GM18909 (cell line): ENCODE results near the gene ACCSL.

Experiments used
- ATAC-seq: cut with Tn5 transposase; IDR thresholded peaks from one replicate; pipeline ENCODE4 v1.9.1; 2021; ENCODE audit warnings: mild to moderate bottlenecking; ENCODE audit not compliant: unreplicated experiment, poor library complexity

The ACCSL gene

DNA sequence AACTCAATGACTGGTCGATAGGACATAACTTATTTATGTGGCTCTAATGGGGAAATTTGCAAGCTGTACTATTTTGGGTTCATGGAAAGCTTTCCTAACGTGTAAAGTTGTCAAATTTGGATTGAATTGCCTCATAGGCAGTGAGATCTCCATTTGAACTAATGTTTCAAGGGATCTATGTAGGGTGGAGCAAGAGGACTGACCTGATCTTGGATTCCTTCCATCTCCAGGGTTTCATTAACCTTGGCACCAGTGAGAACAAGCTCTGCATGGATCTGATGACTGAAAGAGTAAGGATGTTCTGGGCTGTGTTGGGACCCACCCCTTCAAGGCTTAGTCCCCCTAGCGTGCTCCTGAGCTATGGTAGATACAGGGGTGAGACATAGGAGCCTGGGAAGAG lies 2.1 kb downstream of the ACCSL start:
- no peak for ATAC-seq

DNA sequence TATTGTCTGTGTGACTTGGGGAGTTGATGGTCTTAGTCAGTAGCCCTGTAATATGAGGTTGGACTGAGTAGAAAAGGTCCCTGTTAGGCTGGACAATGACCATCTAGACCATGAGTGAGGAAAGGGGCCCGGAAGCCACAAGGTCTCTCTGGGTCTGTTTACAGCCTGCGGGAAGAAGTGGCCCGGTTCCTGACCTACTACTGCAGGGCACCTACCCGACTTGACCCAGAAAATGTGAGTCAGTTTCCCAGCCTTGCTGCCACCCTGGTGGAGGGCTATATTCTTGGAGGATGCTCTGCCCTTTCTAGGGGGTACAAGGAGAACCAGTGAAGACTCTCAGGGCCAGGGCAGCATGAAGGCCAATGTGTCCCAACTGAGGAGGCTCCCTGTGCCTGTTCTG lies 3.4 kb downstream of the ACCSL start:
- no peak for ATAC-seq

DNA sequence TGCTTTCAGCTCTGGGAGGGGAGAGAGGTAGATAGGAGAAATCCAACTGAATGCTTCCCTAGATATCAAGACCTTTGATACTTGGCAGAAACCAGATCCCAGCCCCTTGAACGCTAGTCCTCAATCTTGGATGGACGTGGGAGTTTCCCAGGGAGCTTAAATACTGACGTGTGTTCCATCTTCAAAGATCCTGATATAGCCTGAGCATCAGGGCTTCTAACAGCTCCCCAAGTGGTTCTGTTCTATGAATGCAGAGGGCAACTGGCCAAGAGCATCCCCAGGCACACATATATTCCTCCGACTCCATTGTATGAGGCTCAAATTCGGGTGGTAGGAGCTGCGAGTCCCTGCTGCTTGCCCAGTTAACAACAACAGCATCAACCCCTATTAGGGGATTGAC lies 9.6 kb downstream of the ACCSL start:
- no peak for ATAC-seq

DNA sequence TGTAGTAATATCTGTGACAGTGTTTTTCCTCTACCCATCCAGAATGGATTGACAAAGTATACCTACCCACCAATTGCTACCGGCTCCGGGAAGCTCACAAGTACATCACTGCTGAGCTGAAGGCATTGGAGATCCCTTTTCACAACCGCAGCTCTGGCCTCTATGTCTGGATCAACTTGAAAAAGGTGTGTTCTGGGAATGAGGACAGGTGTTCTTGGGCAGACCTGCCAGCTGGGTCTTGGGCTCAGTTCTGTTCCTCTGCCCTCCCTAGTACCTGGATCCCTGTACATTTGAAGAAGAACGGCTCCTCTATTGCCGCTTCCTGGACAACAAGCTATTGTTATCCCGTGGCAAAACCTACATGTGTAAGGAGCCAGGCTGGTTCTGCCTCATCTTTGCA lies 10.5 kb downstream of the ACCSL start:
- ATAC-seq: no peak

DNA sequence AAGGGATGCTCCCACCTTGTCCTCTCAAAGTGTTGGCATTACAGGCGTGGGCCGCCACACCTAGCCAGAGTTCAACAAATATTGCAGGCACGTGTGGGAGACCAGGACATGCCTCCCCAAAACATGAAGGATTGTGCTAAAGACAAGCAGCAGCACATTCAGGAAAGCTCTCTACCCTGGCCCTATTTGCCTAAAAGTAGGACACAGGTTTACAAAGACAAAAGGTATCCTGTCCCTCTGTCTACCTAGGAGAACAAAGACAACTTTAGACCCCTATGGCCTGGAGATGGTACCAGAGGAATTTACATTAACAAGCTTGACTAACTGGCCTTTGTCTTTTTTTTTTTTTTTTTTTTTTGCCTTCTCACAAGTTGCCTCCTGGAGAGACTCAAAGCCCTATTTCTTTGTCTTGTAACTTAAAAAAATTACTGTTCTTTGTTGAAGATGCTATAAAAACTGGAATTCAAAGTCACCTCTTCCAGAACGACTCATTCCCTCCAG lies 17.4 kb downstream of the ACCSL start:
- ATAC-seq: no peak

DNA sequence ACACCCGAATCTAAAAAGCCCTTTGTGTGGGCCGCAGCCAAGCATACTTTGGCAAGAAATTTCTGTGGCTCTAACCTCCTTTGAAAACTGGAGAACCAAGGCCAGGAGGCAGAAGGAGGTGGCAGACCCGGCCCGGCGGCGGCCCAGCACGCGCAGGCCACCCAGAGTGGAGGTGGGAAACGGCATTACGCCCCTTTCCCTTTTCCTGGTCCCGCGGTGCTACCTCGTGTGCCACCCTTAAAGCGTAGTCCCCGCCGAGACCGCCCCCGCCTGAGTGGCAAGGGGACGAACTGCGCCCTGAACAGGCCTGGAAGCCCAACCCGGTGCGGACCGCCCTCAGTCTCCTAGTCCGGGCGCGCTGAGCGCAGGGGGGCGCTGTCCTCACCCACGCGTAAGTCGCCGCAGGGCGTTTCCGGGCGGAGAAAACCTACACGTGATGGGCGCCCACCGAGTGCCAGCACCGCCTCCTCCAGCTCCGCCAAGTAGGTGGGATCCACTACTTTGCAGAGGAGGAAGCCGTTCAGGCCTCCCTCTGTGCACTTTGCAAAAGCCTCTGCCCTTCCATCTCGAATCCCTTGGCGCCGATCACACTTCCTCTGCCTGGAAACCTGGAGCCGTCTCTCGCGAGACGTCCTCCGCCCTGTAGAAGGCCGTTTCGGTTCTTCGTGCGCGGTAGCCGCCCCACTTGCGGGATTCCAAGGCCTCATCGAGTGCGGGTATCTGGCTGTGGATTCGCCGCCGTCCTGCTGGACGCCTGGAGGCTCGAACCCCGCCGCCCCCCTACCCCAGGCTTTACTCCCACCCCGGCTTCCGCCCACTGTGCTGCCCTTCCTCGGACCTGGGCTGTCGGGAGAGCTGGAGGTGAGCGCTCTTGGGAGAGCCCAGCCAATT lies 18.3 kb downstream of the ACCSL start, which contains the start of gene ACCS:
Gene ACCS (plus strand): TSS at position 430 of the 891 bp plus-strand sequence. CDS start 1,358 bp downstream, outside the sequence.
- peak; percentile 98 for ATAC-seq

DNA sequence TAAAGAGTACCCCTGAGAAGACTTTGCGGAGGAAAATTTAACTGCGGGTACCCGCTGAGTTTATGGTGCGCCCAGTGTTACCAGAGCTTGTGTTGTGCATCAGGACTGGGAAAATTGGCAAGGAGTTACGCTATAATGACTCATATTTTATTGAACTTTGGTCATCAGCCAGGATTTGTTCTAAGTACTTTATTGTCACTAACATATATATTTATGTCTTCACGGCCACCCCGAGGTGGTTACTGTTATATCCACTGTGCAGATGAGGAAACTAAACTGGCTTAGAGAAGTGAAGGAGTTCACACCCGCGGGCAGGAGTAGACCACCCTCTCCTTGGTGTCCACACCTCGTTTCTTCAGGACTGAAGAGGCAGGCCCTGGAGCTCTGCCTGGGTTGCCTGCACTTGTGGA lies 19.0 kb downstream of the ACCSL start:
- ATAC-seq: no peak

DNA sequence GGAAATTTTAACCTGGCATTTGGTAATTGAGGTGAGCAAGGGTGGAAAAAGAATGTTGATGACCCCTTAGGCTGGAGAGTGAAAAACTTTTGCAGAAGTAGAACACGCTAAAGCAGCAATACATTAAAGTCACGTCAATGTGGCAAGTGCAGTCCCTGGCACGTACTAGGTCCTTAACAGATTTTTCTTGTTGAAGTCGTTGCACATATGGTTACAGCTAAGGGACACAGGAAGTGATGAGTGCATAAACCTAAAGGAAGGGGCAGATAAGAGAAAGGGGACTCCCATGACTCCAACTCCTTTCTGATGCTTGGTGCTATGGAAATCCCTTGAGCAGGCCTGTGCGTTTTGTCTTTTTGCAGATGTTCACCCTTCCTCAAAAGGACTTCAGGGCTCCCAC lies 19.5 kb downstream of the ACCSL start:
- ATAC-seq: no peak

DNA sequence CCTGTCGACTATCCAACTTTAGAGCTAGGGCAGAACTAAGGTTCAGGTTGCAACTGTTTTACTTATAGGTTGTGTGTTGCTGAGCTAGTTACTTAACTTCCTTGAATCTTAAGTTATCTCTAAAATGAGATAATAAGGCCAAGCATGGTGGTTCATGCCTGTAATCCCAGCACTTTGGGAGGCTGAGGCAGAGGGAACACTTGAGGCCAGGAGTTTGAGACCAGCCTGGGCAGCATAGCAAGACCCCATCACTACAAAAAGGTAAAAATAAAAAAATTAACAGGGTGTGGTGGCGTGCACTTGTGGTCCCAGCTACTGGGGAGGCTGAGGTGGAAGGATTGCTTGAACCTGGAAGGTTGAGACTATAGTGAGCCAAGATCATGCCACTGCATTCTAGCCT lies 20.4 kb downstream of the ACCSL start:
- no peak for ATAC-seq

DNA sequence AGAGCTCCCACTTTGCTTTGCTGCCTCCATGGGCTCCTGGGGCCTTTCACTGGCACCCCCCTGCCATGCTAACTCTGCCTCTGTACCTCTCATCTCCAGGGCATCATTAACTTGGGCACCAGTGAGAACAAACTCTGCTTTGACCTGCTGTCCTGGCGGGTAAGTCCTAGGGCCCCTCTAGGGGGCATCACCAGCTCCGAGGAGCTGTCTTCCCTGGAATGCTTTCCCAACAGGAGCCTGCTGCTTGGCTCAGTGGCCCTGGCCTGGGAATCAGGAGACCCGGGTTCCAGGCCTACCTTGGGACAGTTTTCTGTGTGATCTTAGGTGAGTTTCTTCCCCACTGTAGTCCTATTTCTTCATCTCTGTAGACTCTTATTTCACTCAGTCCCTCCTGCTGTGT lies 23.4 kb downstream of the ACCSL start:
- ATAC-seq: no peak

DNA sequence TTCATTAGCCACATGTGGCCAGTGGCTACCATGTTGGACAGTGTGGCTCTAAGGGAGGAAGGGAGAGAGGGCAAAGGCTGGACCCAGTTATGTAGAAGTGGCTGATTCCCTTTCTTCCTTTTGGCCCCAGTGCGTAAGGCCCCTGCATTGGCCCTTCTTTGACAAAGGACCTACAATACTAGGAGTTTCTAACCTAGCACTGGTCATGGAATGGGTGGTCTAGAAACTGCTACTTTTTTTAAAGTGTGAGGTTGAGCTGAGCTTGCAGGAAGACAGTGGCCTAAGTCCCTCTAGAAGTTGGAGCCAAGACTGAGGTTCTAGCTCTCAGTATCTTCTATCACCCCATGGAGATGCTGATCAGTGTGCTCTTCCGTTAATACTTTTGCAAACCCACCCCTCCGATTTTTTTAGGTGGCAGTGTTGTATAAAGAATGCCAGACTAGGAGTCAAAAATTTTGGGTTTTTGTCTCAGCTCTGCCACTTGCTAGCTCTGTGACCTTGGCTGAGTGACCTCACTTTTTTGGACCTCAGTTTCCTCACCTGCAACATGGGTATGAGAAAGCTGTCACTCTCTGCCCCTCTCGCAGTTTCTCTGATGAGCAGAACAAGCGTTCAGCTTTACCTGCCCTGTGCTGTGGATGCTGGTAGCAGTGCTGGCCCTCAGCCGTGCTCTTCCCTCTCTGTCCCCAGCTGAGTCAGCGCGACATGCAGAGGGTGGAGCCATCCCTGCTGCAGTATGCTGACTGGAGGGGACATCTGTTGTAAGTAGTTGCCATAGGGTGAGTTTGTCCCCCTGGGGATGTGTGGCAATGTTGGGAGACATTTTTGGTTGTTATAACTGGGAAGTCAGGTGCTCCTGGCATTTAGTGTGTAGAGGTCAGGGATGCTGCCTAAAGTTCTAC lies 25.2 kb downstream of the ACCSL start:
- no peak for ATAC-seq

DNA sequence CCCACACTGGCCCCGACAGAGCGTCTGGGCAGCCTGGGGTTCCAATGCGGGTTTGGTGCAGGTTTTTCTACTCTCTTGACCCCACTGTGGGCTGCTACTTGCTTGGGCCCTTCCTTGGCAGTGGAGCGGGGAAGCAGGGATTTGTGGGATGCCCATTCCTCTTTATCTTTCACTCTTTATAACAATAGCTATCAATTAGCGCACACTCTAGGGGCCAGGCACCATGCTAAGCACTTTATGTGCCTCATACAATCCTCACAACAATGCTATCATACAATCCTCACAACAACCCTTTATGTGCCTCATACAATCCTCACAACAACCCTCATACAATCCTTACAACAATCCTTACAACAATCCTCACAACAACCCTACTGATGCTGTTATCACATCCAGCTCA lies 31.0 kb downstream of the ACCSL start:
- no peak for ATAC-seq

DNA sequence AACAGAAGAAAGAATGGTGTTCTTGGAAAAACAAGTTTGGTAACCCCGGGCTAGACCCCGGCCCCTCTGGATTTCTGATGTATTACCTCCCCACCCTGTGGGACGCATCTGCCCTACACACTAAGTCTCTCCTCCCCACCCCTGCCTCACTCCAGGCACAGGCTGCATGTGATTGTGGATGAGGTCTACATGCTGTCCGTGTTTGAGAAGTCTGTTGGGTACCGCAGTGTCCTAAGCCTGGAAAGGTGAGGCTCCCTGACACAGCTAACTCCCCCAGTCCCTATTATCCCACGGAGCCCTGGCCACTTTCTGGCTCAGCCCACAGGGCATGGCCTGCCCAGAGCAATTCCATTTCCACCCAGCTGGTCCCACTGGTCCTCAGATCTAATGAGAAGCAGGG lies 31.6 kb downstream of the ACCSL start:
- no peak for ATAC-seq

DNA sequence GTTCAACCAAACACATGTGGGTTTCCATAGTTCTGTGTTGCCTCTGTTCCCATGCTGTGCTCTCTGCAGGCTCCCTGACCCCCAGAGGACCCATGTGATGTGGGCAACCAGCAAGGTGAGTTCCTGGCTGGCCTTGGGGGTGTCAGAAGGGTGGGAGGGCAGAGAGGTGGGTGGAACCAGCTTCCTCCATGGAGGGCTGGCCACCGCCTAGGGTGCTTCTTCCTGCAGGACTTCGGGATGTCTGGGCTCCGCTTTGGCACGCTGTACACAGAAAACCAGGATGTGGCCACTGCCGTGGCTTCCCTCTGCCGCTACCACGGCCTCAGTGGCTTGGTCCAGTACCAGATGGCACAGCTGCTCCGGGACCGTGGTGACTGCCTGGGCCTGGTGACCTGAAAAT lies 33.2 kb downstream of the ACCSL start:
- no peak for ATAC-seq

DNA sequence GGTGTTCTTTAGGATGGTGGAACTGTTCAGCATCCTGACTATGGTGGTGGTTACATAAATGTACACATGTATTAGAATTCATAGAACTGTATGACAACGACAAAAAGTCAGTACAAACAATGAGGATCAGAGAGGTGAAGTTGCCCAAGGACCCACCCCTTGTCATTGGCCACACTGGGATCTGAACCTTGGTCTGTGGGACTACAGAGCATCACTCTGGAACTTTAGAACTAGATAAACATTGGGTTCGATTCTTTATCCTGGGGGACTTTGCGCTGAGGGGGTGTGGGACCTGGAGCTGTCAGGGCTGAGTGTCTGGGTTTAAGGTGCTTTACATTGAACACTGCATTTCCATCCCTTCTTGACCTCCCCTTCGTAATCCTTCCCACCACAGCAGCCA lies 34.9 kb downstream of the ACCSL start:
- no peak for ATAC-seq

DNA sequence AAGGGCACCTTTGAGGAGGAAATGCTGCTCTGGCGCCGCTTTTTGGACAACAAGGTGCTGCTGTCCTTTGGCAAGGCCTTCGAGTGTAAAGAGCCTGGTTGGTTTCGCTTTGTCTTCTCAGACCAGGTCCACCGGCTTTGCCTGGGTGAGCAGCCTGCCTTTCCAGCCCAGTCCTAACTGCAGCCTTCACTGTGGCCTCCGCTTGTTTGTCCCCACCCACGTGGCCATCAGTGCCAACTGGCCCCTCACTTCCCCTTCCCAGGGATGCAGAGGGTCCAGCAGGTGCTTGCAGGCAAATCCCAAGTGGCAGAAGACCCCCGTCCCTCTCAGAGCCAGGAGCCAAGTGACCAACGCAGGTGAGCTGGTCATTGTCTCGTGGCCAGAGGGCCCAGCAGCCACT lies 35.7 kb downstream of the ACCSL start:
- ATAC-seq: no peak

DNA sequence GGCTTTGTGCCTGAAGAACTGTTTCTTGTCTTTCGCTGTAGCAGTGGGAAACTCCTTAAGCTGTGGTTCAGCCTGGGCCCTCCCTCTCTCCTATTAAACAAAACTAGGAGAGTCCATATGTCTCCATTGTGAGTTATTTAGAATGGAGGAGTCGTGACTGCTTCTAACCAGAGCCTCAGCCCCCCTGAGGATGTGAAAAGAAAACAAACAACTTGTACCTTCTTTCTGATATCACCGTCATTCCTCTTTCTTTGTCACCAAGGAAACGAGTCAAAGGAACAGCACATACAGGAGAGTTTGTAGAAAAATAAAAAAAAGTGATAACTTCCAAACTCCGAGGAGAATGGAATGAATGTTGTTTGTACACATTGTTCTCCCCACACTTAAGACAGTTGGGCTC lies 36.1 kb downstream of the ACCSL start:
- ATAC-seq: no peak

DNA sequence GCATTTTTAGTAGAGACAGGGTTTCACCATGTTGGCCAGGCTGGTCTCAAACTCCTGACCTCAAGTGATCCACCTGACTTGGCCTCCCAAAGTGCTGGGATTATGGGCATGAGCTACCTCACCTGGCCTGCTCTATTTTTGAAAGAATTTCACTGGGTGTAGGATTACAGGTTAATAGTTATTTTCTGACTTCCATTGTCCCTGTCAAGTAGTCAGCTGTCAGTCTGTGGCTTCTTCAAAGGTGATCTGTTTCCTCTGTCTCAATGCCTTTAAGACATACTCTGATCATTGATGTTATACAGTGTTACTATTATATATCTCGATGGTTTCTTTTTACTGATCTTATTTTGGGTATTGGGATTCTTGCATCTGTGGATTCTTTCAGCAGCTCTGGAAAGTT lies 37.5 kb downstream of the ACCSL start:
- no peak for ATAC-seq

DNA sequence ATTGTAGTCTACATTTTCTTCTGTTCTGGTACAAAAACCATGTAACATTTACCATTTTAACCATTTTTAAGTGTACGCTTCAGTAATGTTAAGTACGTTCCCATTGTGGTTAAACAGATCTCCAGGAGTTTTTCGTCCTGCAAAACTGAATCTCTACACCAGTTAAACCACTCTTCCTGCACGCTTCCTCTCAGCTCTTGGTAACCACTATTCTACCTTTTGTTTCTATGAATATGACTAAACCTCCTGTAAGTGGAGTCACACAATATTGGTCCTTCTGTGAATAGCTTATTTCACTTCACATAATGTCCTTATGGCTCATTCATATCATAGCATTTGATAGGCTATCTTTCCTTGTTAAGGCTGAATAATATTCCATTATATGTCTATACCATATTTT lies 40.6 kb downstream of the ACCSL start:
- ATAC-seq: no peak

DNA sequence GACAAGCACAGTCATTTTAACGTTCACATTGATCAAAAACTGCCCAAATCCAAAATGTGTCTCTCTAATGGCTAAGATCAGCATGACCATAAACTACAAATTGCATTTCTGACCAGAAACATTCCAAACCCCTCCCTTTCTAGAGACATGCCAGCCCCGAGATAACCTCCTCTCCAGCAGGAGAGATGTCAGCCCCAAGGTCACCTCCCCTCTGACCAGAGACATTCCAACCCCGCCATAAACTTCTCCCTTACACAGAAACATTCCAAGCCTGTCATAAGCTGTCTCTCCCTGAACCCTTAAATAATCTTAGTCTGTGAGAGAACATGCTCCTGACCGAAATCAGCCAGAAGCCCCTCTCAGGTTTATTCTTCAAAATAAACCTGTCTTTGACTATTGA lies 41.1 kb downstream of the ACCSL start:
- no peak for ATAC-seq

DNA sequence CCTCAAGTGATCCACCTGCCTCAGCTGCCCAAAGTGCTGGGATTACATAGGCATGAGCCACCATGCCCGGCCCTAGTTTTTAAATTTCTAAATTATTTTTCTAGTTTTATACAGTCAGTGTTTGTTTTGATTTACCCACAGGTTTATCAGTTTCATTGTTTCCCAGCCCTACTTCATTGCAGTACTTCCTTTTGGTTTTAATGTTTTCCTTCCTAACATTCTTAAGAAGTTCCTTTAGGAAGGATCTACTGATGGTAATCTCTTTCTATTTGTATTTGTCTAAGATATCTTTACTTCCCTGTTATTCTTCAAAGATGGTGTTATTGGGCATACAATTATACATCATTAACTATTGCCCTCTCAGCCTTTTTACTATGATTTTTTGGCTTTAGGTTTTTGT lies 42.8 kb downstream of the ACCSL start:
- ATAC-seq: no peak
